Tibial artery (tissue), 4 donors: ENCODE data around the gene EFNA5.

Experiments
- DNase-seq, 2 donors: peaks; one replicate each; pipeline ENCODE4 v3.0.0-alpha.2; 2019
- H3K27ac ChIP-seq, 2 donors: fragments of 200-600 bp; sonication (generic) in 1 of 2; 1 replicate in 1 of 2; 2 replicates in 1 of 2; pipeline ENCODE4 v1.5.1; 2018 to 2019; ENCODE audit warnings: mild to moderate bottlenecking in 1 of 2
- H3K27me3 ChIP-seq, 2 donors: fragments of 200-600 bp; sonication (generic) in 1 of 2; one replicate each; pipeline versions ENCODE4 v1.5.1 to v1.6.0; 2016 to 2019
- H3K36me3 ChIP-seq, 3 donors: fragments of 200-600 bp; sonication (generic) in 2 of 3; one replicate each; pipeline ENCODE4 v1.5.1; 2016 to 2019; ENCODE audit warnings: mild to moderate bottlenecking in 2 of 3
- H3K4me1 ChIP-seq, 4 donors: fragments of 200-600 bp; sonication (generic) in 2 of 4; 1 replicate in 3 of 4; 2 replicates in 1 of 4; pipeline ENCODE4 v1.5.1; 2016 to 2019
- H3K4me3 ChIP-seq, 2 donors: fragments of 200-600 bp; sonication (generic) in 1 of 2; 1 replicate in 1 of 2; 2 replicates in 1 of 2; pipeline ENCODE4 v1.5.1; 2018 to 2019; ENCODE audit warnings: mild to moderate bottlenecking in 2 of 2
- H3K9me3 ChIP-seq, 3 donors: fragments of 200-600 bp; sonication (generic) in 1 of 3; one replicate each; pipeline ENCODE4 v1.5.1; 2016 to 2019
- intact Hi-C: fragments of 100-400 bp; cut with DNase I; formaldehyde crosslinking; loops from one replicate; pipeline ENCODE4 v1.15.0; 2023; ENCODE audit warnings: low total_unique reads
- TF ChIP-seq, protein P1 (sequence below), 2 experiments: fragments of 200-600 bp in 1 of 2; fragments of 450-650 bp in 1 of 2; IDR thresholded peaks; one replicate each; pipeline ENCODE4 v1.5.1; 2017 to 2019; ENCODE audit warnings: antibody characterized with exemption in 2 of 2, mild to moderate bottlenecking in 1 of 2, moderate library complexity in 1 of 2

The EFNA5 gene

DNA sequence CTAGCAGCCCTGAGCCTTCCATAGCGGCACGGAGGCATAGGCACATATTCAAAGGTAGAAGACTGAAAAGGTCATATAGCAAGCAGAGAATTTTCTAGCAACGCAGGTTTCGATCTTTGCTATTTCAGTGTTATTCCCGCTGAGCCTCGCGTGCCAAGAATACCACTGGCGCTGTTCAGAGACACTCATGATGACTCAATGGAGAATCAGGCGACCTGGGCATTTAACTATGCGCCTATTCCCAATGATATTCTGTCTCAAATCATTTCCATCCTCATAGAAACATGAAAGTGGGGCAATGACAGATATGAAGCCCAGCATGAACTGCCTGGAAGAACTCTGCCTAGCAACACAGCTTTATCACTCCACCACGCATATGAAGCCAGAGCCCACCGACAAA lies 59.9 kb downstream of the EFNA5 start:
- no peak overlapping the region for H3K27ac ChIP-seq
- no peak overlapping the region for H3K4me3 ChIP-seq
- intact Hi-C loops = no loop called here
- no peaks in the 10 kb centered on the region for H3K27me3 ChIP-seq
- TF ChIP-seq, protein P1, sequence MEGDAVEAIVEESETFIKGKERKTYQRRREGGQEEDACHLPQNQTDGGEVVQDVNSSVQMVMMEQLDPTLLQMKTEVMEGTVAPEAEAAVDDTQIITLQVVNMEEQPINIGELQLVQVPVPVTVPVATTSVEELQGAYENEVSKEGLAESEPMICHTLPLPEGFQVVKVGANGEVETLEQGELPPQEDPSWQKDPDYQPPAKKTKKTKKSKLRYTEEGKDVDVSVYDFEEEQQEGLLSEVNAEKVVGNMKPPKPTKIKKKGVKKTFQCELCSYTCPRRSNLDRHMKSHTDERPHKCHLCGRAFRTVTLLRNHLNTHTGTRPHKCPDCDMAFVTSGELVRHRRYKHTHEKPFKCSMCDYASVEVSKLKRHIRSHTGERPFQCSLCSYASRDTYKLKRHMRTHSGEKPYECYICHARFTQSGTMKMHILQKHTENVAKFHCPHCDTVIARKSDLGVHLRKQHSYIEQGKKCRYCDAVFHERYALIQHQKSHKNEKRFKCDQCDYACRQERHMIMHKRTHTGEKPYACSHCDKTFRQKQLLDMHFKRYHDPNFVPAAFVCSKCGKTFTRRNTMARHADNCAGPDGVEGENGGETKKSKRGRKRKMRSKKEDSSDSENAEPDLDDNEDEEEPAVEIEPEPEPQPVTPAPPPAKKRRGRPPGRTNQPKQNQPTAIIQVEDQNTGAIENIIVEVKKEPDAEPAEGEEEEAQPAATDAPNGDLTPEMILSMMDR (IDR thresholded peaks at IDR 0.05) = no peak
- DNase-seq = no peak
- no peaks in the 10 kb centered on the region for H3K36me3 ChIP-seq
- no peaks in the 10 kb centered on the region for H3K9me3 ChIP-seq
- no peaks in the 10 kb centered on the region for H3K4me1 ChIP-seq

DNA sequence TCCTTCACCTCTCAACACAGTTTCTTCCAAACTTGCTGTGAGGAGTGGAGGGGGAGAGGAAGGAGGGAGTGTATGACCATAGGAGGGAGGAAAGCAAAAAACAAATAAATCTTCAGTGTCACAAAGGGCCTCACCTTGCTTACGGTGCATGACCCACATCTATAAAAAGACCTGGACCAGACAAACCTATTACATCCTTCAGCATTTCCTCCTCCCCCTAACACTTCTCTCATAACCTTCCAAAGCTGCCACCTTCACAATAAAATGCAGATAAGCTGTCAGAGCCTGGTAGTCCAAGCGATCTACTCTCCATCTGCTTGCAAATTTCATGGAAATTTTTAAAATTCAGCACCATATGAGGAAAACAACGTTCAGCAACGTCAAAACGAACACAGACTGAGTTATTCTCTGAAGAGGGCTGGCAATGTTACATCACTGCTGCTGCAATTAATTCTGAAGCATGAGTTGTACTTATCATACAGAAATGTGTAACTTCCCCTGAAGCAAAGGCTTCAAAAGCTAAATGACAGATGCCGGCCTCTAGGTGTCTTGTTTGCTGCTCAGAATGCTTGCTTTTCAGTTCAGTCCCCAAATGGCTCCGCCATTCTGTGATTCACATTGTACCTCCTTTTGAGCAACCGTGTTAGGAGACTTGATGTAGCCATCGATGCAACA lies 62.9 kb downstream of the EFNA5 start:
- Histone ChIP-seq H3K4me1 (no peaks in the 10 kb centered on the region), H3K9me3 (no peaks in the 10 kb centered on the region), H3K4me3 (no peak overlapping the region), H3K27me3 (no peaks in the 10 kb centered on the region), H3K27ac (no peak overlapping the region), H3K36me3 (no peaks in the 10 kb centered on the region)
- intact Hi-C loops = no loop called here
- TF ChIP-seq, protein P1 (IDR thresholded peaks at IDR 0.05) = no peak
- no peak for DNase-seq

DNA sequence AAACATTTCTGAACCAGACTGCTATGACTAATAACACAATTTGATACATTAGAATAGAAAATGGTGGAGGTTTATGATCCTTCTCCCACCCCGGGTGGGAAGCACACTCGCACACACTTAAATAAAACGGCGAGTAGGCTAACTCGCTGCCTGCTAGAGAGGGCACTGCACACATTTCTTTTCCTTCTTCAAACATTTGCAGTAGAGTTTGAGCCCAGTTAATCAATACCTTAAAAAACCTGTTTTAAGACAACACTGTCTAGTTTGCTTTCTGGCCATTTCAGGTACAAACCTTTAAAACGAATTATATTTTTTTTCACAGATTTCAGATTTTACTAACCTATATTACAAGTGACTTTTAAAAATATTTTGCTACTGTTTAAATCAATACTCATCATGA lies 63.5 kb downstream of the EFNA5 start:
- H3K36me3 ChIP-seq = no peaks in the 10 kb centered on the region
- no peak for DNase-seq
- H3K27me3 ChIP-seq = no peaks in the 10 kb centered on the region
- H3K9me3 ChIP-seq = no peaks in the 10 kb centered on the region
- no peak overlapping the region for H3K4me3 ChIP-seq
- H3K4me1 ChIP-seq = no peaks in the 10 kb centered on the region
- no peak overlapping the region for H3K27ac ChIP-seq
- TF ChIP-seq, protein P1 (IDR thresholded peaks at IDR 0.05) = no peak
- intact Hi-C loops = no loop called here

DNA sequence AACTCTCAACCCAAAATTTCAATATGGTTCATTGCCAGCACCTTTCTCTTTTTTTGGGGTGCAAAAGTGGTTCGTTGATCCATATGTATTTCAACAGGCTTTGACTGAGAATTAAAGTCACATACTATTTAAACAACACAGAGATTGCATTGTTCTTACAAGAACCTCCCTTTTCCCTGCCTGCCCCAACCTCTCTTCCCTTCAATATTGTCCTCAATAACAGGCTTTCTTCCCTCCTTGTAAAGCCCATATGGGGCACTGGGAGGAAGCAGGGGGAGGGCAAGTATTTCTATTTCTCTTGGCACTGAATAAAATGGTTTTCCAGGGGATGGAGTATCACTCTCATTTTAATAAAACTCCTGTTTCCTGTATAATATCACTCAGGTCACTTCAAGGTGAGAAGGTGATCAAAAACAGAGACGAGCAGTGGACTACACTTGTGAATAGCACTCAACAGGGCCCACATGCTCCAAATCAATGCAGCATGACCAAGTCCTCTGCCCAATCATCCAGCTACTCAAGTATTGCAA lies 65.1 kb downstream of the EFNA5 start:
- no peaks in the 10 kb centered on the region for H3K27me3 ChIP-seq
- no peak overlapping the region for H3K27ac ChIP-seq
- no peaks in the 10 kb centered on the region for H3K36me3 ChIP-seq
- DNase-seq = no peak
- no peak overlapping the region for H3K4me3 ChIP-seq
- no peaks in the 10 kb centered on the region for H3K9me3 ChIP-seq
- TF ChIP-seq, protein P1 (IDR thresholded peaks at IDR 0.05) = no peak
- no peaks in the 10 kb centered on the region for H3K4me1 ChIP-seq
- intact Hi-C loops = no loop called here

DNA sequence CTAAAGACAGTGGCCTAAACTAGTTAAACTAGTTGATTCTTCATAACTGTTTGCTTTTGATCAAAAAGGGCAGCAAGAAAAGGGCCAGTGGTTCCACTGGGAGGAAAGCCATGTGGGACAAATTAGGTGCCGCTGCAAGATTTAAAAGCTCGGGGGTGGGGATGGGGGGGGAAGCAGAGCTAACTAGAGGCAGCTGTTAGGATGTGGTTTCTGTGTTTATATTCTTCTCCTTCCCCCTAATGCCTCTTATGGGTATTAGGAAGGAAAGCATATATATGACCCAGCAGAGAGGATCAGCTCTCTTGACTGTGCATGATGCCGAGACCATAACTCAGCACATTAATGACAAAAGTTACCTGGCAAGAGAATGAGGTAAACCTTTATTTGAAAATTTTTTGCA lies 65.7 kb downstream of the EFNA5 start:
- Histone ChIP-seq H3K9me3 (no peaks in the 10 kb centered on the region), H3K36me3 (no peaks in the 10 kb centered on the region), H3K27me3 (no peaks in the 10 kb centered on the region), H3K27ac (no peak overlapping the region), H3K4me3 (no peak overlapping the region), H3K4me1 (no peaks in the 10 kb centered on the region)
- intact Hi-C loops = no loop called here
- TF ChIP-seq, protein P1 (IDR thresholded peaks at IDR 0.05) = no peak
- DNase-seq = no peak
